Peyer's patch (tissue), 4 donors: ENCODE results near the gene CPED1.

Source experiments
- CTCF ChIP-seq, 6 experiments: fragments of 450-650 bp in 4 of 6; fragments of 200-600 bp in 2 of 6; sonication (generic) in 1 of 6; IDR thresholded peaks; one replicate each; pipeline ENCODE4 v1.5.1; 2017 to 2019; ENCODE audit warnings: antibody characterized with exemption in 6 of 6, mild to moderate bottlenecking in 3 of 6, moderate library complexity in 1 of 6
- POLR2A ChIP-seq, 2 donors: fragments of 450-650 bp; IDR thresholded peaks; one replicate each; pipeline ENCODE4 v1.5.1; 2017; ENCODE audit warnings: antibody characterized with exemption in 2 of 2, mild to moderate bottlenecking in 2 of 2, moderate library complexity in 2 of 2

- TF ChIP-seq CTCF (IDR thresholded peaks at IDR 0.05) = no peak
- TF ChIP-seq POLR2A (IDR thresholded peaks at IDR 0.05) = no peak
These were observed 2.1 kb downstream of the CPED1 start for GRCh38 chr7:120990468-120991118.
